HepG2 (cell line): ENCODE data around the gene OR4K1. TPM values are rescaled to one million over a fixed set of nuclear protein-coding genes. Genes with fewer than 3 reads are reported as not detected.

ENCODE experiments used
- polyA plus RNA-seq, 8 experiments: library from polyadenylated mRNA; depleted of rRNA in 3 of 8; stranded (reverse) in 7 of 8; unstranded in 1 of 8; fragments of >200 nt; fragmentation: Illumina TruSeq in 4 of 8; extraction: Trizol in 4 of 8; gene quantifications; 2 replicates each; pipeline versions ENCODE4 v1.2.1 to v1.2.3, GENCODE V29; 2011 to 2016; ENCODE audit warnings: low read depth in 4 of 8, missing spikeins in 1 of 8, mixed read lengths in 1 of 8; ENCODE audit not compliant: insufficient read depth in 1 of 8
- total RNA-seq, 5 experiments: library from RNA; depleted of rRNA; stranded (reverse); fragments of >200 nt; fragmentation: Illumina TruSeq; extraction: Trizol; gene quantifications; 2 replicates each; pipeline ENCODE4 v1.2.3, GENCODE V29; 2016; ENCODE audit warnings: low read depth in 1 of 5

Gene OR4K1
- total and polyA plus RNA-seq, 2 of the 13 experiments (the other 11 are each of a cell fraction or from before 2014, with no cell fraction given): not detected

Other genes starting within 250 kb of the OR4K1 start
- not detected in 2 replicates for gene OR11H2, start 217.0 kb upstream of the OR4K1 start, total RNA-seq (2016; rRNA removed; fragmentation: Illumina TruSeq; extraction: Trizol)
- not detected in 2 replicates for gene OR11H2, start 217.0 kb upstream of the OR4K1 start, polyA plus RNA-seq (2011; rRNA removed)
- not detected in 2 replicates for gene OR4Q3, start 187.3 kb upstream of the OR4K1 start, total RNA-seq (2016; rRNA removed; fragmentation: Illumina TruSeq; extraction: Trizol)
- not detected in 2 replicates for gene OR4Q3, start 187.3 kb upstream of the OR4K1 start, polyA plus RNA-seq (2011; rRNA removed)
- not detected in 2 replicates for gene OR4M1, start 157.4 kb upstream of the OR4K1 start, total RNA-seq (2016; rRNA removed; fragmentation: Illumina TruSeq; extraction: Trizol)
- not detected in 2 replicates for gene OR4M1, start 157.4 kb upstream of the OR4K1 start, polyA plus RNA-seq (2011; rRNA removed)
- gene OR4N2, start 127.1 kb upstream of the OR4K1 start, total RNA-seq (2016; rRNA removed; fragmentation: Illumina TruSeq; extraction: Trizol): not detected in 2 replicates
- gene OR4N2, start 127.1 kb upstream of the OR4K1 start, polyA plus RNA-seq (2011; rRNA removed): not detected in 2 replicates
- gene OR4K2, start 55.8 kb upstream of the OR4K1 start, total RNA-seq (2016; rRNA removed; fragmentation: Illumina TruSeq; extraction: Trizol): not detected in 2 replicates
- not detected in 2 replicates for gene OR4K2, start 55.8 kb upstream of the OR4K1 start, polyA plus RNA-seq (2011; rRNA removed)
- gene OR4K5, start 10.3 kb upstream of the OR4K1 start, total RNA-seq (2016; rRNA removed; fragmentation: Illumina TruSeq; extraction: Trizol): not detected in 2 replicates
- gene OR4K5, start 10.3 kb upstream of the OR4K1 start, polyA plus RNA-seq (2011; rRNA removed): not detected in 2 replicates
- not detected in 2 replicates for gene OR4K15, start 44.7 kb downstream of the OR4K1 start, total RNA-seq (2016; rRNA removed; fragmentation: Illumina TruSeq; extraction: Trizol)
- gene OR4K15, start 44.7 kb downstream of the OR4K1 start, polyA plus RNA-seq (2011; rRNA removed): not detected in 2 replicates
- gene OR4Q2, start 71.2 kb downstream of the OR4K1 start, total RNA-seq (2016; rRNA removed; fragmentation: Illumina TruSeq; extraction: Trizol): not detected in 2 replicates
- gene OR4Q2, start 71.2 kb downstream of the OR4K1 start, polyA plus RNA-seq (2011; rRNA removed): not detected in 2 replicates
- not detected in 2 replicates for gene OR4K14, start 88.4 kb downstream of the OR4K1 start, total RNA-seq (2016; rRNA removed; fragmentation: Illumina TruSeq; extraction: Trizol)
- gene OR4K14, start 88.4 kb downstream of the OR4K1 start, polyA plus RNA-seq (2011; rRNA removed): not detected in 2 replicates
- not detected in 2 replicates for gene OR4K13, start 105.1 kb downstream of the OR4K1 start, total RNA-seq (2016; rRNA removed; fragmentation: Illumina TruSeq; extraction: Trizol)
- gene OR4K13, start 105.1 kb downstream of the OR4K1 start, polyA plus RNA-seq (2011; rRNA removed): not detected in 2 replicates
- not detected in 2 replicates for gene OR4L1, start 129.1 kb downstream of the OR4K1 start, total RNA-seq (2016; rRNA removed; fragmentation: Illumina TruSeq; extraction: Trizol)
- not detected in 2 replicates for gene OR4L1, start 129.1 kb downstream of the OR4K1 start, polyA plus RNA-seq (2011; rRNA removed)
- gene OR4K17, start 179.8 kb downstream of the OR4K1 start, total RNA-seq (2016; rRNA removed; fragmentation: Illumina TruSeq; extraction: Trizol): not detected in 2 replicates
- not detected in 2 replicates for gene OR4K17, start 179.8 kb downstream of the OR4K1 start, polyA plus RNA-seq (2011; rRNA removed)
- gene OR4N5, start 207.9 kb downstream of the OR4K1 start, total RNA-seq (2016; rRNA removed; fragmentation: Illumina TruSeq; extraction: Trizol): not detected in 2 replicates
- gene OR4N5, start 207.9 kb downstream of the OR4K1 start, polyA plus RNA-seq (2011; rRNA removed): not detected in 2 replicates